ENCODE measurements around the gene ATP8B4.

ATP8B4 gene

DNA sequence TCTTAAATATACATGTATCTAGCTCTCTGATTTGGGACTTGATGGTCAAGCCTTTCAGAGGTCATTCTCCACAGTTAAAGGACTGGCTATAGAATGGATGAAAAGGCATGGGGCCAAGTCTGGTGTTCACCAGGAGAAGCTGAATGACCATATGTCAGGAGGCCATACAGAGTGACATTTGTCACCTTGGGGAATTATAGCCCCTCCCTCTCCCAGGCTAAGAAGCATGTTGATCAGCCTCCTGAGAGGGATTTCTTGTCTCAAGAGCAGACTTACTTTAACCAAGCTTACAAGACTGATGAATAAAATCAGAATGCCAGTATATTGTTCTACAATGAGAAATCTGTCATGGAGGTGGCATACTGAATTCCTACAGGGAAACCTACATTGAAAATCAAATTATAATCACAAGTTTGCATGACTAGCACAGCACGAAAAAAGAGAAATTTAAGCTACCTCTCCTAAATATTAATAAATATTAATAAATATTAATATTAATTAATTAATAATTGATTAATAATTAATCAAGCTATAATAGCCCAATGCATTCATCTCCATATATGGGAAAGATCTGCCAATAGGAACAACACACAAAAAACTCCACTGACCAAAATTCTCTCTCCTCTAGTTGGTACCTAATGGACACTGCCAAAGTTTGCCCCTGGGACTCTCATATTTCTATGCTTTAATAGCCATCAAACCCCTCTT is 47.3 kb downstream of the ATP8B4 start:
- TF ChIP-seq EGR1 (IDR thresholded peaks at IDR 0.05) (no peak), RAD21 (IDR thresholded peaks at IDR 0.05; ENCODE audit: low read depth) (no peak)
- TF ChIP-seq, protein P1, sequence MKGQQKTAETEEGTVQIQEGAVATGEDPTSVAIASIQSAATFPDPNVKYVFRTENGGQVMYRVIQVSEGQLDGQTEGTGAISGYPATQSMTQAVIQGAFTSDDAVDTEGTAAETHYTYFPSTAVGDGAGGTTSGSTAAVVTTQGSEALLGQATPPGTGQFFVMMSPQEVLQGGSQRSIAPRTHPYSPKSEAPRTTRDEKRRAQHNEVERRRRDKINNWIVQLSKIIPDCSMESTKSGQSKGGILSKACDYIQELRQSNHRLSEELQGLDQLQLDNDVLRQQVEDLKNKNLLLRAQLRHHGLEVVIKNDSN (IDR thresholded peaks at IDR 0.05) = no peak
- TF ChIP-seq, protein P2, sequence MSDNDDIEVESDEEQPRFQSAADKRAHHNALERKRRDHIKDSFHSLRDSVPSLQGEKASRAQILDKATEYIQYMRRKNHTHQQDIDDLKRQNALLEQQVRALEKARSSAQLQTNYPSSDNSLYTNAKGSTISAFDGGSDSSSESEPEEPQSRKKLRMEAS (IDR thresholded peaks at IDR 0.05) = no peak

DNA sequence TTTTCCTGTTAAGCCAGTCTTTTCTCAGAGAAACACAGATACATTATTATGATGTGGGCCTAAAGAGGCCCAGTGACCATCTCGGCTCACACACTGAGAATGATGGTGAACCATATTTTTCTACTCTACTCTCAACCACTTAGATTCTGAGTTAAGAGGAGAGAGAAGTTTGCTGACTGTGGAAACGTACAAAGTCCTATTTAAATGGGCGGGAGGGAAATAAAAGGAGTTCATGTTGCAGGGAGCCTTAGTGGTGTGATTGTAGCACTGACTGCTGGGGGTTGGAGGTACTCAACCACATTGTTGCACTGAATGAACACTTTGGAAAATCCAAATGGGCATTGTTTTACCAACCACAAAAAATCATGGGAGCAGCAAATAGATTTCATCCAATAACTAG is 51.0 kb downstream of the ATP8B4 start:
- TF ChIP-seq, protein P1 (IDR thresholded peaks at IDR 0.05) = no peak
- TF ChIP-seq TCF12 (IDR thresholded peaks at IDR 0.05; ENCODE audit: low read depth) = no peak
- no peak for TF ChIP-seq RAD21 (IDR thresholded peaks at IDR 0.05; ENCODE audit: low read depth)

DNA sequence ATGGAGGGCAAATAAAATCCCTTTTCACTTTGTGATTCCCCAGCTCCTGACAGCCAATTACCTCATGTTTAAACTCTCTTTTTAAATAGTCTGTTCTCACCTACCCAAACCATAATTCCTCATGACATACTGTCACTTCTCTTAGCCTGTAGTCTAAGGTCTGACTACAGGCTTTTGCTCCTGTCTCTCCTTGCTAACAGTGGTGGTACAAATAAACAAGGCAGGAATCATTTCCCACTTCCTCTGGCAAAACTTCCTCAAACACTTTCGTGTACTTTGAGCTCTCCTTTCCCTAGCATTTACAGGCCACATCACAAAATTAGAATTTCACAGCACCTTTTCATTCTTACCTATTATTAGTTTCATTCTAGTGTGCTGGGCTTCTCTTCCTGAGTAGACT is 51.8 kb downstream of the ATP8B4 start:
- no peak for TF ChIP-seq EGR1 (IDR thresholded peaks at IDR 0.05)
- no peak for TF ChIP-seq TAF1 (IDR thresholded peaks at IDR 0.05; ENCODE audit: low read depth)

DNA sequence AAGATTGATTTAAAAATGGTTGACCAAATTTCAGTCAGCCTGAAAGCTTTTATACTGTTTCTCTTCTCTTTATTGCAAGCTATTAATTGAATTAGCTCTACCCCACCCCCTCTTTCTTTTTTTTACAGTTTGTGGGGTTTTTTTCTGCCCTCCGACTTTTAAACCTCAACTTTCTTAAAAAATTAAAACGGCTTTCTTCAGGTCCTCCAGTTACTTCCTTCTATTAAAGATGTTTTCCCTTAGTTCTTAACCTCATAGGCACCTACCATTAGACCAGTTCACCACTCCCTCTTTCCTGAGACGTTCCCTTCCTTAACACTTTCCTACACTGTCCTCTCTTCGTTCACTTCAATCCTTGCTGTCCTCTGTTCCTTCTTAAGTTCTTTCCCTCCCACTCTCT is 52.4 kb downstream of the ATP8B4 start:
- TF ChIP-seq CREB1 (IDR thresholded peaks at IDR 0.05; ENCODE audit: low read depth) (no peak), YY1 (IDR thresholded peaks at IDR 0.05; ENCODE audit: low read depth) (no peak), ZBTB7A (IDR thresholded peaks at IDR 0.05; ENCODE audit: low read depth) (no peak), RAD21 (IDR thresholded peaks at IDR 0.05; ENCODE audit: low read depth) (no peak), TCF12 (IDR thresholded peaks at IDR 0.05; ENCODE audit: low read depth) (no peak), EGR1 (IDR thresholded peaks at IDR 0.05) (no peak), FOXM1 (IDR thresholded peaks at IDR 0.05; ENCODE audit: borderline replicate concordance, low read depth) (no peak), TAF1 (IDR thresholded peaks at IDR 0.05; ENCODE audit: low read depth) (no peak), EP300 (IDR thresholded peaks at IDR 0.05; ENCODE audit: borderline replicate concordance) (no peak), TEAD4 (IDR thresholded peaks at IDR 0.05) (no peak), NFIC (IDR thresholded peaks at IDR 0.05) (no peak)
- TF ChIP-seq, protein P3, sequence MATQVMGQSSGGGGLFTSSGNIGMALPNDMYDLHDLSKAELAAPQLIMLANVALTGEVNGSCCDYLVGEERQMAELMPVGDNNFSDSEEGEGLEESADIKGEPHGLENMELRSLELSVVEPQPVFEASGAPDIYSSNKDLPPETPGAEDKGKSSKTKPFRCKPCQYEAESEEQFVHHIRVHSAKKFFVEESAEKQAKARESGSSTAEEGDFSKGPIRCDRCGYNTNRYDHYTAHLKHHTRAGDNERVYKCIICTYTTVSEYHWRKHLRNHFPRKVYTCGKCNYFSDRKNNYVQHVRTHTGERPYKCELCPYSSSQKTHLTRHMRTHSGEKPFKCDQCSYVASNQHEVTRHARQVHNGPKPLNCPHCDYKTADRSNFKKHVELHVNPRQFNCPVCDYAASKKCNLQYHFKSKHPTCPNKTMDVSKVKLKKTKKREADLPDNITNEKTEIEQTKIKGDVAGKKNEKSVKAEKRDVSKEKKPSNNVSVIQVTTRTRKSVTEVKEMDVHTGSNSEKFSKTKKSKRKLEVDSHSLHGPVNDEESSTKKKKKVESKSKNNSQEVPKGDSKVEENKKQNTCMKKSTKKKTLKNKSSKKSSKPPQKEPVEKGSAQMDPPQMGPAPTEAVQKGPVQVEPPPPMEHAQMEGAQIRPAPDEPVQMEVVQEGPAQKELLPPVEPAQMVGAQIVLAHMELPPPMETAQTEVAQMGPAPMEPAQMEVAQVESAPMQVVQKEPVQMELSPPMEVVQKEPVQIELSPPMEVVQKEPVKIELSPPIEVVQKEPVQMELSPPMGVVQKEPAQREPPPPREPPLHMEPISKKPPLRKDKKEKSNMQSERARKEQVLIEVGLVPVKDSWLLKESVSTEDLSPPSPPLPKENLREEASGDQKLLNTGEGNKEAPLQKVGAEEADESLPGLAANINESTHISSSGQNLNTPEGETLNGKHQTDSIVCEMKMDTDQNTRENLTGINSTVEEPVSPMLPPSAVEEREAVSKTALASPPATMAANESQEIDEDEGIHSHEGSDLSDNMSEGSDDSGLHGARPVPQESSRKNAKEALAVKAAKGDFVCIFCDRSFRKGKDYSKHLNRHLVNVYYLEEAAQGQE (IDR thresholded peaks at IDR 0.05; ENCODE audit: low read depth) = no peak
- TF ChIP-seq, protein P2 (IDR thresholded peaks at IDR 0.05) = no peak
- TF ChIP-seq, protein P1 (IDR thresholded peaks at IDR 0.05) = no peak

DNA sequence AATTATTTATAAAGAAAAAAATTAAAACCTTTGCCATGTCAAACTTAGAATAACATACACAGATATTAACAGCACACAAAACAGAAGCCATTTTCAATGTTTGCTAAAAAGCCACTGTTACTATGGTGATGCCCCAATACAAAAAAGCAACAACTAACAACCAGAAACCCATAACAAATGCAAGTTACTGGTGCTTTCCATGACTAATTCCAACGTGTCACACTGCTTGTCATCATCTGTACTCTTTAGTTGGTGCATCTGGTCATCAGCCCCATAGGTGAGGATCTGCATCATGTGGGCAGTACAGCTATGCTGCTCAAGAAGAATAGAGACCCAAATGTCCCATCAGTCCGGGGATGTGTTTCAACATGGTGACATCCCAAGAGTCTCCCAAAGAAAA is 52.8 kb downstream of the ATP8B4 start:
- TF ChIP-seq TCF12 (IDR thresholded peaks at IDR 0.05; ENCODE audit: low read depth) (no peak), RAD21 (IDR thresholded peaks at IDR 0.05; ENCODE audit: low read depth) (no peak), FOXM1 (IDR thresholded peaks at IDR 0.05; ENCODE audit: borderline replicate concordance, low read depth) (no peak), CREB1 (IDR thresholded peaks at IDR 0.05; ENCODE audit: low read depth) (no peak), TAF1 (IDR thresholded peaks at IDR 0.05; ENCODE audit: low read depth) (no peak), CEBPB (IDR thresholded peaks at IDR 0.05) (no peak), YY1 (IDR thresholded peaks at IDR 0.05; ENCODE audit: low read depth) (no peak), TEAD4 (IDR thresholded peaks at IDR 0.05) (no peak)
- TF ChIP-seq, protein P2 (IDR thresholded peaks at IDR 0.05) = no peak
- TF ChIP-seq, protein P3 (IDR thresholded peaks at IDR 0.05; ENCODE audit: low read depth) = no peak

DNA sequence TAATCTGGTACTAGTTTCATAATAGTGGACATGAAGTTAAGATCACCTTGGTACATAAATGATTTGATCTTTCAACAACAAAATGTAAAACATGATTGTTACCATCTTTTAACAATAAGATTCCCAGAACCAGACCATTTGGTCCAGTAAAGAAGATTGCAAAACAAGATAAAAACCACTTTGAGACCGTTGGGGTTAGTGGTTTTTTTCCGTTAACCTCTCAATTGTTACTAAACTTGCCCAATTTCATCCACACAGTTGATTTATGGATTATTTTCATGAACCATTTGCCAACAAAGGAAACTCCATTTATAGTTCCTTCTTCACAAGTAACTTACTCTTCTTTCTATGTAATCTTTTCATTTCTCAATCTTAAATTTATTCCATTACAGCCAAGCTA is 53.8 kb downstream of the ATP8B4 start:
- TF ChIP-seq, protein P2 (IDR thresholded peaks at IDR 0.05) = no peak
- TF ChIP-seq RAD21 (IDR thresholded peaks at IDR 0.05; ENCODE audit: low read depth) (no peak), EP300 (IDR thresholded peaks at IDR 0.05; ENCODE audit: borderline replicate concordance) (no peak), CREB1 (IDR thresholded peaks at IDR 0.05; ENCODE audit: low read depth) (no peak), ZBTB7A (IDR thresholded peaks at IDR 0.05; ENCODE audit: low read depth) (no peak), CEBPB (IDR thresholded peaks at IDR 0.05) (no peak), TAF1 (IDR thresholded peaks at IDR 0.05; ENCODE audit: low read depth) (no peak), TCF12 (IDR thresholded peaks at IDR 0.05; ENCODE audit: low read depth) (no peak), TEAD4 (IDR thresholded peaks at IDR 0.05) (no peak), YY1 (IDR thresholded peaks at IDR 0.05; ENCODE audit: low read depth) (no peak), NFIC (IDR thresholded peaks at IDR 0.05) (no peak), FOXM1 (IDR thresholded peaks at IDR 0.05; ENCODE audit: borderline replicate concordance, low read depth) (no peak), EGR1 (IDR thresholded peaks at IDR 0.05) (no peak)
- TF ChIP-seq, protein P1 (IDR thresholded peaks at IDR 0.05) = no peak
- TF ChIP-seq, protein P3 (IDR thresholded peaks at IDR 0.05; ENCODE audit: low read depth) = no peak

All from Ishikawa (cell line).